CD4-positive, alpha-beta T cell treated with Interleukin-6 for 4 hours (primary cell): ENCODE results near the gene CERS1.

Experiments used
- DNase-seq: peaks from one replicate; pipeline ENCODE4 v3.0.0-alpha.2; 2020; ENCODE audit warnings: mixed read lengths

Gene CERS1

GRCh38 chr19:18832306-18833140 is 63.4 kb downstream of the CERS1 start:
- DNase-seq = peak; percentile 23

DNA sequence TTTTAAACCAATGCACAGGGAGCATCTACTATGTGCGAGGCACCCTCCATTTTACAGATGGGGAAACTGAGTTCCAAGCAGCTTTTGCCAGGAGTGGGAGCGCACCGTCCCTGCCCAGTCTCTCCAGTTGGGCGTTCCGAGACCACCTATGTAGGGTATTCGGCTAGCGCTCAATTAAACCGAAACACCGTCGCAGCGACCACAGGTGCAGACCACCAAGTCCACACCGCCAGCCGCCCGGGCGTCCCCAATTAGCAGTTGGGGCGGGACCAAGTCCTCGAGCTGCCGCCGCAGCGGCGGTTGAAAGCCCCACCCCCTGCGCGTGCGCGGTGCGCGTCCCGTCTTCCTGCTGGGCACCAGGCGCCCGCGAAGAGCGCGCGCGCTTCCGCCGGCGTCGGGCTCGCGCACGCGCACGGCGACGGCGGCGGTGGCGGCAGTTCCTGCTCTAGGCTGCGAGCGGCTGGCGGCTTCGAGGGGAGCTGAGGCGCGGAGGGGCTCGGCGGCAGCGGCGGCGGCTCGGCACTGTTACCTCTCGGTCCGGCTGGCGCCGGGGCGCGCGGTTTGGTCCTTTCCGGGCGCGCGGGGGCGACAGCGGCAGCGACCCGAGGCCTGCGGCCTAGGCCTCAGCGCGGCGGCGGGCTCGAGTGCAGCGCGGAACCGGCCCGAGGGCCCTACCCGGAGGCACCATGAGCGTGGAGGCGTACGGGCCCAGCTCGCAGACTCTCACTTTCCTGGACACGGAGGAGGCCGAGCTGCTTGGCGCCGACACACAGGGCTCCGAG is 64.2 kb downstream of the CERS1 start, which contains the start of gene UPF1:
UPF1 (plus strand) TSS at position 436 of the 782 bp plus-strand sequence; CDS start at position 687, 251 bp downstream.
- DNase-seq = peak; percentile 99

DNA sequence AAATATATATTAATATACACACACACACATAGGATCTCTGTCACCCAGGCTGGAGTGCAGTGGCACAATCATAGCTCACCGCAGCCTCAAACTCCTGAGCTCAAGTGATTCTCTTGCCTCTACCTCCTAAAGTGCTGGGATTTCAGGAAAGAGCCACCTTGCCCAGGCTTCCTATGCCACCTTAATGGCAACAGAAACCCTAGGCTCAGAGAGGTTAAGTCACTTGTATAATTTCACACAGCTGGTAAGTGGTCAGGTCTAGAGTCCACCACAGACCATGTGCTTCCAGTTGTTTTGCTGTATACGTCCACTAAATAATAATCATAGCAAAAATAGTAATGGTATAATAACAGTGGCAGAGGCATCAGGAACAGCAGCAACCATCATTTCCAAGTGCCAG is 65.5 kb downstream of the CERS1 start:
- DNase-seq = no peak

- DNase-seq = no peak
These were observed 67.2 kb downstream of the CERS1 start for GRCh38 chr19:18828786-18829185.
